Ecto neural progenitor cell (in vitro differentiated cells): Measurements from ENCODE around the gene PARG.
"Not testable (repeated sequence)": the region's sequence is repeated elsewhere in the genome, so short reads cannot be mapped to it uniquely, and the experiment has no call there.

Experiments
- DNase-seq: peaks from one replicate; pipeline ENCODE4 v3.0.0-alpha.2; 2018; ENCODE audit warnings: low spot score

The PARG gene

GRCh38 chr10:49827297-49827696 is 114.5 kb downstream of the PARG start:
- no peak for DNase-seq

GRCh38 chr10:49819234-49819958 is 122.4 kb downstream of the PARG start:
- no peak for DNase-seq

- no peak for DNase-seq
Measured at GRCh38 chr10:49817845-49818244, 124.0 kb downstream of the PARG start.

DNA sequence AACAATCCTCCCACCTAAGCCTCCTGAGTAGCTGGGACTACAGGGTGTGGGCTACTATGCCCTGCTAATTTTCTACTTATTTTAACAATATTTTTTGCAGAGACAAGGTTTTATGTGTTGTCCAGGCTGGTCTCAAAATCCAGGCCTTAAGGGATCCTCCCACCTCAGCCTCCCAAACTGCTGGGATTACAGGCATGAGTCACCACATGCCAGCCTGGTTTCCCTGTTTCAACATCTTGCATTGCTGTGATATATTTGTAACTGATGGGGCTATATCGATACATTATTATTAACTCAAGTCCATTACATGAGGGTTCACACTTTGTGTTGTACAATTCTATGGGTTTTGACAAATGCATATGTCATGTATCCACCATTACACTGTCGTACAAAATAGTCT is 137.8 kb downstream of the PARG start:
- DNase-seq: no peak

DNA sequence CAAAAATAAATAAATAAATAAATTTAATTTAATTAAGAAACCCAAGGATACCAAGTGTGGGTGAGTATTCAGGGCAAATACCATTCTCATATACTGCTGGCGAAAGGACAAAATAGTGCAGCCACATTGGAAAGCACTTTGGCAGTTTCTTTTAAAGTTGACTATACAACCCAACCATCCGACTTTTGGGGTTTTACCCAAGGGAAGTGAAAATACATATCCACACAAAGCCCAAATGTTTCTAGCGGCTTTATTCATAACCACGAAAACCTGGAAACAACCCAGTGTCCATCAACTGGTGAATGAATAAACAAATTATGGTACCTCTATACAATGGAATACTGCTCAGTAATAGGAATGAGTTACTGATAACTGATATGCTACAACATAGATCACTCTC is 143.6 kb downstream of the PARG start:
- no peak for DNase-seq

GRCh38 chr10:49791100-49791499 is 150.7 kb downstream of the PARG start:
- no peak for DNase-seq

GRCh38 chr10:49784681-49785080 is 157.1 kb downstream of the PARG start:
- DNase-seq: no peak

DNA sequence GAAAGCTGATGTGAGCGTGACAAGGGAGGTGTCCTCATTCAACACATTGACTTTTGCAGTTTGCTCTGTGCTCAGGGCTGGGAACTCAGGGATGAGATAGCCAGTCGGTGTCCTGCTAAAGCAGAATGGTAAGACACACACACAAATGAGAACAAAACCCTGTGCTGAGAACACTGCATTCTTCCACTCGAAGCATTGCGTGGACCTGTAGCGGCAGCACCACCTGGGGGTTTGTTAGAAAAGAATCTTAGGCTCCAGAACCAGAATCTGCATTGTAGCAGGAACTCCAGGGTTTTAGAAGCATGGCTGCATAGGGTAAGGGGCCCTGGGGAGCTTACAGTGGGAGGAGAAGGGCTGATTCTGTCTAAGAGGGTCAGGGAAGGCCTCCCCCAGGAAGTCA is 158.2 kb downstream of the PARG start:
- no peak for DNase-seq

GRCh38 chr10:49781247-49781646 is 160.6 kb downstream of the PARG start:
- no peak for DNase-seq

DNA sequence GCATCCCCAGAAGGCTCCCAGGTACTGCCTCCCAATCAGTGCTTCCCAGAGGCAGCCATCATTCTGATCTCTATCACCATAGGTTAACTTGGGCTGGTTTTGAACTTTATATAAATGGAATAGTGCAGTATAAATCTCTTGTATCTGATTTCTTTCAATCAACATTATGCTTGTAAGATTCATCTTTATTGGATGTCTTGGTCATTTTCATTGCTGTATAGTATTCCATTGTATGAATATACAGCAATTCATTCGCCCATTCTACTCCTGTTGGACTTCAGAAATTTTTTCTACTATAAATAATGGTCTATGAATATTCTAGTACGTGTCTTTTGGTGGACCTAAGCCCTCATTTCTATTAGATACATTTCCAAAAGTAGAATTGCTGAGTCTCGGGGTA is 163.6 kb downstream of the PARG start:
- no peak for DNase-seq

DNA sequence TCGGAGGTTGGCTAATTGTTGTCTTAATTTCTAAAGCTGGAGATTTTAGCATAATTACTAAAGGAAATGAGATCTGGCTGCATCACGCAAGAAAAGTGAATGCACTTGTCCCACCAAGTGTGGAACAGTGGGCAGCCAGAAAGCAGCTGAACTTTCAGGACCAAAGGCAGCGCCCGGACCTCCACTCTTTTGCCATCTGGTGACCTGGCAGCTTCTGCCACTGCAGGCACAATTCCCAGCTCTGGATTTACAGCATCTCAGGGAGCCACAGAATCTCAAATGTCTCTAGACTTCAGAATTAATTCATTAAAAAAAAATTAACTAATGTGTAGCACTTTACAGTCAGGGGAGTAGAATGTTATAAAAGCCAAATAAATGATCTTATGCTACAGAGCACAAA is 165.0 kb downstream of the PARG start:
- no peak for DNase-seq

GRCh38 chr10:49775014-49775413 is 166.8 kb downstream of the PARG start:
- no peak for DNase-seq

DNA sequence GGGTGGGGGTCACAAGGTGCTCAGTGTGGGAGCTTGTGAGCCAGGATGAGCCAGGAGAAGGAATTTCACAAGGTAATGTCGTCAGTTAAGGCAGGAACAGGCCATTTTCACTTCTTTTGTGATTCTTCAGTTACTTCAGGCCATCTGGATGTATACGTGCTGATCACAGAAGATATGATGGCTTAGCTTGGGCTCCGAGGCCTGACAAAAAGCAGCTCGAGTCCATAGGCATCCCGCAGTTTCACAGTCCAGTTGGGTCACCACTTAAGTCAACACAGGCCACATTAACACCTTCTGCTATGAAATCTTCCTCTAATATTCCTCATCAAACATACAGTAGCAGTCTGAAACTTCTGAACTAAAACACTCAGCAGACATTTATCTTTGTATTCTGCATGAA is 168.9 kb downstream of the PARG start:
- DNase-seq: not testable (repeated sequence)

DNA sequence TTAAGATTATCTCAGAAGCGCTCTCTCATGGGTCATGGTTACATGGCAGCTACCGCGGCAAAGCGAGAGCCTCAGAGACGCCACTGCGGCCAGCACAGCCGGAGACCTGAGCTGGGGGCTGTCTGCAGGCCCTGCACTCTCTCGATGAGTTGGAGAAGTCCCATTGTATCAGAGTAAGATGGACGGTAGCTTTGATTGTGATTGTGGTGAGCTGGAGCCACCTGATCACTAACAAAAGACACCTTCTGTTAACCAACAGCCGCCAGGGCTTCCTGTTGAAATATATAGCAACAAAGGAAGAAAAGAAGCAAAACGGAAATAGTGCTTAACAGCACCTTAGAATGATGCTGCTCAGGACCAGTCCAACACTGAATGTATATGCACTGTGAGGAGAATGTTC is 170.8 kb downstream of the PARG start:
- DNase-seq: not testable (repeated sequence)

DNA sequence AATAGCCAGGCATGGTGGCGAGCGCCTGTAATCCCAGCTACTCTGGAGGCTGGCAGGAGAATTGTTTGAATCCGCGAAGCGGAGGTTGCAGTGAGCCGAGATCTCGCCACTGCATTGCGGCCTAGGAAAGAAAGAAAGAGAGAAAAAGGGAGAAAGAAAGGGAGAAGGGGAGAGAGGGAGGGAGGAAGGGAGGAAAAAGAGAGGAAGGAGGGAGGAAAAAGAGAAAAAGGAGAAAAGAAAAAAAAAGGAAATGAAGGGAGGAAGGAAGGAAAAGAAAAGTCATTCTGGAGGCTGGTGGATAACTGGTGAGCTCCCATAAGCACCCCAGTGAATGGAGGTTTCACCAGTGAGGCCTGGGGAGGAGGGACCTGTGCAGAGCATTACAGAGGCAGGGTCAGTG is 172.1 kb downstream of the PARG start:
- DNase-seq: no peak

DNA sequence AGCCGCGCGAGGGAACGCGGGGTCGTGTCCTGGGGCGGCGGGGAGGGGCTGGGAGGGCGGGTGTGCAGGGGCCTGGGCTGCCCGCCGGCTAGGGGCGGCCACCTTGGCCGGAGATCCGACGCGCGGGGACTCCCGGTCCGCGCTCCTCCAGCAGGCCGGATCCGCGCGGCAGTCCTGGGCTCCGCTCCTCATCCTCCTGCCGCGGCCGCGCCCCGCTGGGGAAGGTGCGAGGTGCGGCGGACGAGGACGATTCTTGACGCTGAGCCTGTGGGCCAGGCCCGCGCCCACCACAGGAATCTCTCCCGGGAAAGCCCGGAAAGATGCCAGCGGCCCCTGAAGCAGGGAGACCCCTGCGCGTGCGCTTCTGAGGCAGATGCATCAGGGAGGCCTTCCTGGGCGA is 173.1 kb downstream of the PARG start:
- peak; percentile 49 for DNase-seq

GRCh38 chr10:49768329-49768728 is 173.5 kb downstream of the PARG start:
- DNase-seq: peak; percentile 51
